A549 treated with GW870086 at 1 μM for 4 hours (cell line): ENCODE results near the gene ODAD3. TPM values are rescaled to one million over a fixed set of nuclear protein-coding genes. Genes with fewer than 3 reads are reported as not detected.

Experiments used
- total RNA-seq: library from RNA; stranded (reverse); fragments of 200-300 nt; extraction: Qiagen RNA extraction; gene quantifications from 5 replicates; pipeline ENCODE4 v1.2.3, GENCODE V29; 2022; ENCODE audit warnings: low read depth

The ODAD3 gene
- 0.82 to 2.4 TPM (median 1.1 TPM) in 5 replicates for total RNA-seq

DNA sequence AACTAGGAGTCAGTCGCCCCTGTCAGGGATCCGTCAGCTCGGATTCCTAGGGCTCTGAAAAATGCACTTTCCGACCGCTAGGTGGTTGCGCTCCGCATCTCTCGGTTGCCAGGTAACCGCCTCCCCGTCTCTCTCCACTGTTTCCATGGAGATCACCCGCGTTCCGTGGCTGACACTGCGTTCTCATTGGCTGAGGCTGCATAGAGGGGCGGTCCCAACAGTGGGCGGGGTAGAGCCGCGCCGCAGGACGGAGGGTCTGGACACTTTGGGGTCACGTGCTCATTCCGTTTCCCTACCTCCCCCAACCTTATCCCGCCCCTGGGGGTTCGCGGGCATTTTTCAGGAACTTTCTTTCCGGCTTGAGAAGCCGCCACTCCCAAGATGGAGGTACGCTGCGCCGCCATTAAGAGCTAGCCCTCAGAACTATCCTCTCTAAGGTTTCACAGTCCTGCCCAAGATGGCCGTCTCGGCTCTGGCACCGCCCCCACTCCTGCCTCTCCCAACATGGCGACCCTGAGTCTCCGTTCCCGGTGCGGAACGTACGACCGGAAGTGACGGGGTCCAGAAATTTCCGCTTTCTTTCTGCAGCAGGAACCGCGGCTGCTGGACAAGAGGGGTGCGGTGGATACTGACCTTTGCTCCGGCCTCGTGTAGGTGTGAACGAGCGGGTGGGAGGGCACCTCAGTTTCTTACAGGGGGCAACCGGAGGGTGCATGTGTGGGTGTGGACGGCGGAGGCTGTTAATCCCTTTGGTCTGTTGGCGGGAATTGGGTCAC lies at the start of gene ODAD3, which contains the start of gene PRKCSH:
Gene ODAD3 (minus strand): TSS at position 65 of the 776 bp plus-strand sequence. CDS start 105 bp downstream, outside the sequence.
Gene PRKCSH (plus strand): TSS at position 579 of the 776 bp plus-strand sequence. CDS start 483 bp downstream, outside the sequence.

DNA sequence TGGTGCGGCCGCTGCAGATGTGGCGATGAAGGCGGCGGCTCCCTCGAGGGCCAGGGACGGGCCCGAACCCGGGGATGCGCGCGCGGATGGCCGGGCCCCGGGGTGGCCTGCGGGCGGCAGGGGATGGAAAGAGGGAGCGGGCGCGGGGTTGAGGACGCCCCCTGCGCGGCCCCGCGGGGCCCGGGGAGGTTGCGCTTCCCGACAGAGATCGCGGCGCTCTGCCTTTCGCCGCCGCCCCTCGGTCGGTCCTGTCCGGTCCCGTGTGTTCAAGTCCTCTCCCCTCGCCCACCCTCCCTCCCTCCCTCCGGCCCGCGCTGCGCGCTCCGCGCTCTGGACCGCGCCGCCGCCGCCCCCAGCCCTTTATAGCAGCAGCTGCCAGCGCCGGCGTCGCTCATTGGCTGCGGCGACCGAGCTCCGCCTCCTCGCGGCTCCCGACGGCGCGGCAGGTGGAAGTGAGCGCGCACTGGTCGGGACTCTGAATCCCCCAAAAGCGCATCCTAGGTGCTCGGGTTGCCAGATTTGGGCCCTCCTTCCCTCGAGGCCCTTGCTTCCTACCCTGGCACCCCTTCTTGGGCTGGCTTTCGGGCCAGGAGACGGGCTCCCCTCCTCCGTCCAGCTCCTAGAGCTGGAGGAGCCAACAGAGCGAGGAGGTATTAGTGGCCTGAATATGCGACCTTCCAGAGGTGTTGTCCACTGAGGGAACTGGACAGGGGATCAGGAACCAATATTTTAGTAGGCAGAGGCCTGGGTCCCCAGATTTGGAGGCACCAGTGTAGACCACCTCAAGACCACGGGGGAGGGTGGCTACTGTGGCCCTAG lies 46.0 kb upstream of the ODAD3 start, which contains the start of gene ELAVL3:
Gene ELAVL3 (minus strand): TSS at position 332 of the 819 bp plus-strand sequence. CDS start 438 bp downstream, outside the sequence.

DNA sequence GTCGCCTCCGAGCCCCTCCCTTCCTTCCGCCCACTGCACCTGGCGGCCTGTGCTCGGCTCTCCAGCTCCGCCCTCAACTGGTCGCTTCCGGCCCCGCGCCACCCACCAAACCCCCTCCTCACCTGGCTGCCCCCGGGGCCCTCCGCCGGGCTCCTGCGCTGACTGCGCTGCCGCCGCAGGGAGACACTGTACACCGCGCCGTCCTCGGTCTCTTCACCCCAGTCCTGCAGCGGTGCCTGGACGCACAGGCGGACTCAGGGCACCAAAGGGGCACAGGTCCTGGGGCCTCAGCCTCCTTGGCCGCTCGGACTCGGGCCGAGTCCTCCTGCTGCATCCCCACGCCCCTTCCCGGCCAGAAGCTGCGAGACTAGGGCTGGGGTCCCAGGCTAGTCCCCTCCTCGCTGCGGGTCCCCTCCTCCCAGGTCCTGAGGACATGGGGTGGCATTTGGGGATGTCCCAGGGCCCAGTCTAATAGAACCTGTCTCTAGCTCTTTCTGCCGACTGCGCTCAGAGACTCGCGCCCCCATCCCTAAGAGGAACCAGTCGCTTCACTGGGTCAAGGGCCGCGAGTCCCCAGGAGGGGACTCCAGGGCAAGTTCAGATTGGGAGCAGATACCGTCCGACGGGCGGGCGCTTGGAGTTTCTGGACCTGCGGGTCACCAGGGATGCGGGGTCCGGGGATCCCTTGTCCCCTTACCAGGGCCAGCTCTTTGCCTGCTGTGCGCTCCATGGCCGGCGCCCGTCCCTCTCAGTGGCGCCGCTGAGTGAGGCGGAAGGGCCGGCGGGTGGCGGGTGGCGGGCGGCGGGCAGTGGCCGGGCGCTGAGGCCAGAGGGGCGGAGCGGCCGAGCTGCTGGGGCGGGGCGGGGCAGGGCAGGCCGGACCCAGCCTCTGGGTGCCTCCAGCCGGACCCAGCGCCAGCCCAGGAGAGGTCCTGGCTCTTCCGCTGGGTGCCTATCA lies 16.1 kb downstream of the ODAD3 start, which contains the start of gene RGL3:
Gene RGL3 (minus strand): TSS at position 766 of the 958 bp plus-strand sequence. CDS start 36 bp downstream, at position 730.

DNA sequence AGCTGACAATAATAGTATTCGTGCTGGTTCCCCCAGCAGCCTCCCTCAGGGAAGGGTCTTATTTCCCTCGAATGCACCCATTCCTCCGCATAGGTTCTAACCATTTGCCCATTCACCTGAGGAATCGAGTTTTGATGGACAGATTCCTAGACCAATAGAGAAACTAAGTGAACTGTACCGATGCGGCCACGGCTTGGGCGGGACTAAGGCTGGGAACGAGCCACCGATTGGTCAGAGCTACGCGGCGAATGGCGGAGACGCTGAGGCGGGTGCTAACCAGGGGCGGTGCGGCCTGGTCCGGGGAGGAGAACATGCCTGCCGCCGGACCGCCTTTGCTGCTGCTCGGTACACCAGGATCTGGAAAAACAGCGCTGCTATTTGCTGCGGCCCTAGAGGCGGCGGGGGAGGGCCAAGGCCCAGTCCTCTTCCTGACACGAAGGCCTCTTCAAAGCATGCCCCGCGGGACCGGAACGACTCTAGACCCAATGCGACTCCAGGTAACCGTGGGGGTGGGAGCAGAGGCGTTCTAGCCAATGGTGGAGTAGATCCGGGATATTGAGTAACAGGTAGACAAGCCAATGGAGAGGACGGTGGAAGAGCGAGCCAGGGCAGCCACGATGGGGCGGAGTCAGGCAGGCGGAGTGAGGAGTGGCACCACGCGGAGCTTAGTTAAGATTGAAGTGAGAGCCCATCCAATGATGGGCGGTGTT lies 60.3 kb downstream of the ODAD3 start, which contains the start of gene SWSAP1:
Gene SWSAP1 (plus strand): TSS at position 234 of the 710 bp plus-strand sequence. CDS start 15 bp downstream, at position 249.

Other genes starting within 250 kb of the ODAD3 start
- gene KANK2, start 237.6 kb downstream of the ODAD3 start, total RNA-seq: 38.1 to 62.3 TPM (median 57.4 TPM) in 5 replicates
- gene ANGPTL8, start 195.5 kb downstream of the ODAD3 start, total RNA-seq: not detected in 5 replicates
- 6.6 to 10.9 TPM (median 9.9 TPM) in 5 replicates for gene DOCK6, start 172.6 kb downstream of the ODAD3 start, total RNA-seq
- gene TSPAN16, start 139.0 kb downstream of the ODAD3 start, total RNA-seq: not detected in 5 replicates
- 3.3 to 5.0 TPM (median 4.4 TPM) in 5 replicates for gene RAB3D, start 95.5 kb downstream of the ODAD3 start, total RNA-seq
- gene TMEM205, start 88.9 kb downstream of the ODAD3 start, total RNA-seq: 93.3 to 126 TPM (median 112 TPM) in 5 replicates
- gene CCDC159, start 88.6 kb downstream of the ODAD3 start, total RNA-seq: 3.1 to 4.8 TPM (median 4.0 TPM) in 5 replicates
- gene PLPPR2, start 79.7 kb downstream of the ODAD3 start, total RNA-seq: 7.3 to 10.9 TPM (median 9.5 TPM) in 5 replicates
- gene SWSAP1, start 60.5 kb downstream of the ODAD3 start, total RNA-seq: 1.5 to 2.2 TPM (median 2.0 TPM) in 5 replicates
- gene EPOR, start 50.8 kb downstream of the ODAD3 start, total RNA-seq: 3.1 to 6.8 TPM (median 4.0 TPM) in 5 replicates
- 0.66 to 2.4 TPM (median 1.9 TPM) in 5 replicates for gene RGL3, start 15.8 kb downstream of the ODAD3 start, total RNA-seq
- 242 to 262 TPM (median 254 TPM) in 5 replicates for gene PRKCSH, start 514 bp upstream of the ODAD3 start, total RNA-seq
- gene ELAVL3, start 45.9 kb upstream of the ODAD3 start, total RNA-seq: 0.05 to 0.19 TPM (median 0.11 TPM) in 4 of 5 replicates, not detected in the other
- gene ZNF653, start 70.7 kb upstream of the ODAD3 start, total RNA-seq: 3.6 to 6.0 TPM (median 4.2 TPM) in 5 replicates
- 25.8 to 32.7 TPM (median 31.3 TPM) in 5 replicates for gene ECSIT, start 94.0 kb upstream of the ODAD3 start, total RNA-seq
- 0.25 to 0.80 TPM (median 0.48 TPM) in 5 replicates for gene CNN1, start 103.7 kb upstream of the ODAD3 start, total RNA-seq
- gene ELOF1, start 124.1 kb upstream of the ODAD3 start, total RNA-seq: 90.8 to 109 TPM (median 97.1 TPM) in 5 replicates
- gene ACP5, start 142.5 kb upstream of the ODAD3 start, total RNA-seq: 0.26 to 0.55 TPM (median 0.39 TPM) in 4 of 5 replicates, not detected in the other
- gene ZNF627, start 162.4 kb upstream of the ODAD3 start, total RNA-seq: 2.0 to 5.0 TPM (median 3.8 TPM) in 5 replicates